SKM-1 (cell line): ENCODE results near the gene ACAA2.

Source experiments
- DNase-seq: peaks from one replicate; lab custom pipeline; 2025; ENCODE audit not compliant: unreplicated experiment; lab: John Stamatoyannopoulos, UW

ACAA2 gene

DNA sequence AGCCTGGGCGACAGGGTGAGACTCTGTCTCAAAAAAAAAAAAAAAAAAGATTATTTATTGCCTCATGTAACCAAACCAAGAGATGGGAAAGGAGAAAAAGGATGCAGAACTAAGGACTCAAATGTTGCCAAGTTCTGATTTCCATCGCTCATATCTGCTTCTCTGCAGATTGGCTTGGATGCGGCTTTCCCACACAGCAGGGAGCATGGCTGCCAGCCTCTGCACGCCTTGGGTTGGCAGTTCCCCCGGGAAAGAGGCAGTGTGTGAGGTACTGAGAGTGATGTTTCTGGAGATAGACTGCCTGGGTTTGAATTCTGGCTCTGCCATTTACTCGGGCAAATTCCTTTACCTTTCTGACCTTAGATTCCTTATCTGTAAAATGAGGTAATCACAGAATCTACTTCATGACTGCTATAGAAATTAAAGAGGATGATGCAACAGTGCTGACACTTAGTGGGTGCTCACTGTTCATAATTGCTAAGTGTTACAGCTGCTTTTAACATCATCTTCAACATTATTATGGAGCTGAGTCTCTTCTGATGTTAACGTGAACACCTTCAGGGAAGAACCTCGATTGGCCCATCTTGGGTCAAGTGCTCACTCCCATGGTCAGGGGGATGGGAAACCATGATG is 68.8 kb downstream of the ACAA2 start:
- no peak for DNase-seq

DNA sequence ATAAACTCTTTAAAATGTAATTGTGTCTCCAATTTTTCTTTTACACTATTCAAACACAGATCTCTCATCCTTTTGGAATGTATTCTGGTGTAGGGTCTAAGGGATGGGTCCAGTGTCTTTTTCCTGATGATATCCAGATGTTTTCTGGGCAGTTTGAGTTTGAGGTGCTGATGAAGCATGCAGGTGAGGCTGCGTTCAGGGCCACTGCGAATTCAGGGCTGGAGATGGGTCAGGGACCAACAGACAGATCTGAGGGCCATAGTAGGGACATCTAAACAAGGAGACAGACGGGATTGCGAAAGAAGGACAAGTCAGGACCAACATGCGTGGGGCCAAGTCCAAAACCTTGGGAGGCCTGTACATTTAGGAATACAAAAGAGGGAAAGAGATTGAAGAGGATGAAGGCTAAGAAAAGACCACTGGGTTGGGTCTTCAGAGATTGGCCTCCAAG is 70.2 kb downstream of the ACAA2 start:
- DNase-seq: no peak

DNA sequence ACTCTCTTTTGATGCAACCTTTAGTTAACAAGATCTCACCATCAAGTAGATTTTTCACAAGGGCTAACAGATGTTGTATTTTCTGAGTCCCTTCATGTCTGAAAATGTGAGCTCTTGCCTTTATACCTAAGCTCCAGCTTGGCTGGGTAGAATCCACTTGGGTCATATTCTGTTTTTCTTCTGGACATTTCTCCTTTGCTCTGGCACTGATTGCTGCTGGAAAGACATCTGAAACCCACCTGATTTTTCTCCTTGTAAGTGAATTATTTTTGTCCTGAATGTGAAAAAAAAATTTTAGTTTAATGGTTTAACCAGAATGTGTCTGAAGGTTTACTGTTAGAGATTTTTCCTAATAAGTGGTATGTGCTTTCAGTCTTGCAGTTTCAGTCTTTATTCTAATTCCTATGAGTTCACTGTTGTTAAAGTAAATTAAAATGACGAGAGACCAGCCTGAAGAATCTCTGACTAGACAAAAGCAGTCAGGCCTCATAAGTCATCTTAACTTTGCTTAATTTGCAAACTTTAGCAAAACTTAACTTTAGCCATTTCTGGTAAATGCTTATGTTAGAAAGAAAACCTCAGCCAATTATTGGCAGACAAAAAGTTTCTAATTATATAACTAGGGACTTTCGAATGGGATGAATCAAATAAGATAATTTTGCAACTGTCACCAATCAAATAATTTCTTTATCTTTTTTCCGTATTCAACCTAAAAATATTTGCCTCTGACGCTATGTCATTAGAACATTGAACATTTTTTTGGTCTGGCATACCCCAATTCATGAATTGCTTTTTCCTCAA is 70.8 kb downstream of the ACAA2 start:
- DNase-seq: no peak

DNA sequence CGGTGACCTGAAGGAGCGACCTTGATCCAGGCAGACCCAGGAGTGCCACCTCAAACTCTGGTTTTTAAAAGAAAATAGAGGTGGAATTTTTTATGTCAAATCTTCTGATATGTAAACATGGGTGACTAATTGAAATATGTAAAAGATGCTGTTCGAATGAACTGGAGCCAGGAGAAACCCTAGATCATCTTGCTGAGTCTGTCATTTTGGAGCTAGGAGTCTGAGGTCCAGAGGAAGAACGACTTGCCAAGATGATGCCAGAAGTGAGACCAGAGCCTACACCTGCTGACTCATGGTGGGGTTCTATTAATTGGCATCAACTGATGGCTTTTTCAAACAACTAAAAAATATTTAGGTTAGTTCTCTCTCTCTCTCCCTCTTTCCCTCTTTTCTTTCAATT is 74.1 kb downstream of the ACAA2 start:
- DNase-seq: no peak

DNA sequence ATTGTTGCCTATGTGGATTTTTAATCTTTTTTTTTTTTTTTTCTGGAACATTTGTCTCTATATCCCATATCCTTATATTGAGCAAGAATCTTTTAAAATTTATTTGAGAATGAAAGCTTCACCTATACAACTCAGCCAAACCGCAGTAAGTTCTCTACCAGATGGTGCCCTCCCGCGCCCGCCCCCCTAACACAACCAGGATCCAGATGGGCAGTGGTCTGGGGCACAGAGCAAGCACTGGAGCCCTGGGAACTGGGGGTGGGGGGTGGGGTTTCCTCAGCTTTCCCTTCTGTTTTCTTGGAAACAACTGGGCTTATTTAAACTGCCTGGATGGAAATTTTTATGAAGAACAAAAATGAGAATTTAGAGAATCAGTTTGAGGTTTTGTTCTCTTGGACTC is 74.6 kb downstream of the ACAA2 start:
- DNase-seq: no peak

DNA sequence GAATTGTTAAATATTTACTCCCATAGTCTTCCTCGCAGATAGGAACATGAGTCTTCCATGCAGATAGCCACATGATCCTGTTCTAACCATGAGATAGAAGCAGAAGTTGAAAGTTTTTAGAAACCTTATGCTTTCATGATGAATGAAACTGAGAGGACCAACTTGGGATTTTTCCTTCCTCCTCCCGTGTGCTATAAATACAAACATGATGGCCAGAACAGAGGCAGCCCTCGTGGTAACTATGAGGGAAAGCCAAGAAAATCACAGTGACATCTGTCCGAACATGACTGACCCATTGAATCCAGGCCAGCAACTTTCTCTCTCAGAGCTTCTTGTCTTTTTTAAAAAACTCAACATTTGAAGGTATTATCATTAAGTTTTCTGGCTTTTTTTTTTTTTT is 78.5 kb downstream of the ACAA2 start:
- no peak for DNase-seq

DNA sequence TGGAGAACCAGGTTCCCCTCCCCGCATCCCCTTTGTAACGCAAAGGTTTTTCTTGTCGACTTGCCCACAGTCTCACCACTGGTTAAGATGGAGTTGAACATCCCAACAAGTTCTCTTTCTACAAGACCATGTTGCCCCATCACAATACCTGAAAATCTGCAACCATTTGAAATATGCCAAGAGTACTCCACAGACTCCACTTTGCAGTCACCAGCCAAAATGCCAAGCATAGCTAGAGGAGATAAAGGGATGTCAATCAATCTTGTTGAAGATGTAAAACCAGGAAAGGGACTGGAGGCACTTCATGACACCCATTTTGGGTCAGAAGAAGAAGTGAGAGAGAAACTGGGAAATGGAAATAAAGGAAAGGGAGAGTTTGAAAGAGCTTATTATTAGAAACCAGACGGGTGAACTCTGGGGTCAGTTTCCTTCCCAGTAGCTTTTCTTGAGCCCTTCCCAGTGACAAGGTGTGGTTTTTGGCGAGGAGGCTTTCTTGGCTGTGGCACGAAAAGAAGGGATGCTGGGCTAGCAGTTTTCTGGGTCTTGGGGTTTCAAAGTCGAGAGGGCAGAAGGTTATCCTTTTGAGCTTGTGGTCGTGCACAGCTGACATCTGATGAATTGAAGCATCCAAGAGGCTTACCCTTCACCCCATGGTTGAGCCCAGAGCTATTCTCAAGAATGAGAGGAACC is 79.3 kb downstream of the ACAA2 start:
- DNase-seq: no peak

DNA sequence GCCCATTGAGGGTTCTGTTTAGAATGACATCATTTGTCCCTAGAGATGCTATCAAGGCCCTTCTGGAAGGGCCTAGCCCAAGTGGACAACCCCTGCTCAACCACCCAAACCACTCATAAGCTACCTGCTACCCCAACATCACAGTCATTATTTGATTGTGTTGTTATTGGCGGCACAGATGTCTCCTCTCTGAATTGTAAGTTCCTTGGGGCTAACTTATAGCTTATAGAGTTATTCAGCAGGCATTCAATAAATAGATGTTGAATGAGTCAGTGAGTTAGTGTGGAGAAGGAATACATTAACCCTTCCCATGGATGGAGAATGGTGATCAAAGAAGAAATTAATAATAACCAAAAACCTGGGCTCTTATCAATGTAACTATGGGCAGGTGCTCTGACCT is 80.0 kb downstream of the ACAA2 start:
- DNase-seq: no peak
